ENCODE data around the gene PPARA.

DNA sequence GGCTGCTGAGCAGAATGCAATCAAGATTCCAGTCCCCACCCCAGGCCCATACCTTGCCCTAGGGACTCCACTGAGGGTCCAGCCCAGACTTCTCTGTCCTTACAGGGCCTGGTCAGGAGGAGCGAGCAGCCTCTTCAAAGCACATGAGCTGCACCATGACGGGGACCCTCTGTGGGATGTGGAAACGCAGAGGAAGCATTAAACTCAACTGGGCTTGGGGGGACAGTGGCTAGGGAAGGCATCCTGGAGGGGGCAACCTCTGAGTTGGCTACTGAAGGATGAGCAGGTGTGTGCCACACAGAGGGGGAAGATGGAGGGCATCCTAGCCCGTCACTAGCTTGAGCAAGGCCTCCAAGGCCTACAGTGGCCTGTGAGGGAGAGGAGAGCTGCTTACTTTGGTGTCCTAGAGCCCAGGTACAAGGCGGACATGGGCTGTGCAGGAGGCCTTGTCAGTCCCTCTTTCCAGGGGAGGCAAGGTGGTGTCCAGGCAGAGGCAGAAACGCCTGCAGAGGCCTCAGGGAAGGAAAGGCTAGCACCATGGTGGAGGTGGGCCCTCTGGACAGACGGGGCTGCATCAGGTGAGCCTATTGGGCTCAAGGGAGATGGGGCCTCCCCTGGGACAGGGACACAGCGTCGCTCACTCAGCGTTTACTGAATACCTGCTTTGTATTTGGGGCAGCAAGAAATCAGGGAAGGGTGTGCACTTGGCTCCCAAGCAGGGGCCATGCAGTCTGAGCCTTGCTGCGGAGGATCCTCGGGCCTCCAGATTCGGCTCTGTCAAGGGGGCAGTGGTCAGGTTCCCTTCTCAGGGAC is 131.7 kb downstream of the PPARA start:
- TF ChIP-seq, protein P1, sequence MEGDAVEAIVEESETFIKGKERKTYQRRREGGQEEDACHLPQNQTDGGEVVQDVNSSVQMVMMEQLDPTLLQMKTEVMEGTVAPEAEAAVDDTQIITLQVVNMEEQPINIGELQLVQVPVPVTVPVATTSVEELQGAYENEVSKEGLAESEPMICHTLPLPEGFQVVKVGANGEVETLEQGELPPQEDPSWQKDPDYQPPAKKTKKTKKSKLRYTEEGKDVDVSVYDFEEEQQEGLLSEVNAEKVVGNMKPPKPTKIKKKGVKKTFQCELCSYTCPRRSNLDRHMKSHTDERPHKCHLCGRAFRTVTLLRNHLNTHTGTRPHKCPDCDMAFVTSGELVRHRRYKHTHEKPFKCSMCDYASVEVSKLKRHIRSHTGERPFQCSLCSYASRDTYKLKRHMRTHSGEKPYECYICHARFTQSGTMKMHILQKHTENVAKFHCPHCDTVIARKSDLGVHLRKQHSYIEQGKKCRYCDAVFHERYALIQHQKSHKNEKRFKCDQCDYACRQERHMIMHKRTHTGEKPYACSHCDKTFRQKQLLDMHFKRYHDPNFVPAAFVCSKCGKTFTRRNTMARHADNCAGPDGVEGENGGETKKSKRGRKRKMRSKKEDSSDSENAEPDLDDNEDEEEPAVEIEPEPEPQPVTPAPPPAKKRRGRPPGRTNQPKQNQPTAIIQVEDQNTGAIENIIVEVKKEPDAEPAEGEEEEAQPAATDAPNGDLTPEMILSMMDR (IDR thresholded peaks at IDR 0.05 in 2 of 3, conservative IDR thresholded peaks at IDR 0.05 in 1 of 3; ENCODE audit: borderline replicate concordance in 1 of 3, insufficient read depth in 1 of 3, low read depth in 2 of 3, low read length in 2 of 3): no peak
- no peak for TF ChIP-seq CBX3 (IDR thresholded peaks at IDR 0.05; ENCODE audit: low read depth)
- TF ChIP-seq EZH2phosphoT487 (IDR thresholded peaks at IDR 0.05; ENCODE audit: borderline replicate concordance): no peak
- TF ChIP-seq, protein P2, sequence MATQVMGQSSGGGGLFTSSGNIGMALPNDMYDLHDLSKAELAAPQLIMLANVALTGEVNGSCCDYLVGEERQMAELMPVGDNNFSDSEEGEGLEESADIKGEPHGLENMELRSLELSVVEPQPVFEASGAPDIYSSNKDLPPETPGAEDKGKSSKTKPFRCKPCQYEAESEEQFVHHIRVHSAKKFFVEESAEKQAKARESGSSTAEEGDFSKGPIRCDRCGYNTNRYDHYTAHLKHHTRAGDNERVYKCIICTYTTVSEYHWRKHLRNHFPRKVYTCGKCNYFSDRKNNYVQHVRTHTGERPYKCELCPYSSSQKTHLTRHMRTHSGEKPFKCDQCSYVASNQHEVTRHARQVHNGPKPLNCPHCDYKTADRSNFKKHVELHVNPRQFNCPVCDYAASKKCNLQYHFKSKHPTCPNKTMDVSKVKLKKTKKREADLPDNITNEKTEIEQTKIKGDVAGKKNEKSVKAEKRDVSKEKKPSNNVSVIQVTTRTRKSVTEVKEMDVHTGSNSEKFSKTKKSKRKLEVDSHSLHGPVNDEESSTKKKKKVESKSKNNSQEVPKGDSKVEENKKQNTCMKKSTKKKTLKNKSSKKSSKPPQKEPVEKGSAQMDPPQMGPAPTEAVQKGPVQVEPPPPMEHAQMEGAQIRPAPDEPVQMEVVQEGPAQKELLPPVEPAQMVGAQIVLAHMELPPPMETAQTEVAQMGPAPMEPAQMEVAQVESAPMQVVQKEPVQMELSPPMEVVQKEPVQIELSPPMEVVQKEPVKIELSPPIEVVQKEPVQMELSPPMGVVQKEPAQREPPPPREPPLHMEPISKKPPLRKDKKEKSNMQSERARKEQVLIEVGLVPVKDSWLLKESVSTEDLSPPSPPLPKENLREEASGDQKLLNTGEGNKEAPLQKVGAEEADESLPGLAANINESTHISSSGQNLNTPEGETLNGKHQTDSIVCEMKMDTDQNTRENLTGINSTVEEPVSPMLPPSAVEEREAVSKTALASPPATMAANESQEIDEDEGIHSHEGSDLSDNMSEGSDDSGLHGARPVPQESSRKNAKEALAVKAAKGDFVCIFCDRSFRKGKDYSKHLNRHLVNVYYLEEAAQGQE (IDR thresholded peaks at IDR 0.05; ENCODE audit: low read depth): no peak
- no peak for TF ChIP-seq SP1 (IDR thresholded peaks at IDR 0.05; ENCODE audit: low read depth)
